ENCODE results near the gene PMM1. TPM values are rescaled to one million over a fixed set of nuclear protein-coding genes. Genes with fewer than 3 reads are reported as not detected.
"Not testable (repeated sequence)": the region's sequence is repeated elsewhere in the genome, so short reads cannot be mapped to it uniquely, and the experiment has no call there.

The PMM1 gene
- total RNA-seq, 1 donor from 2014 or later, result 39.4 TPM

DNA sequence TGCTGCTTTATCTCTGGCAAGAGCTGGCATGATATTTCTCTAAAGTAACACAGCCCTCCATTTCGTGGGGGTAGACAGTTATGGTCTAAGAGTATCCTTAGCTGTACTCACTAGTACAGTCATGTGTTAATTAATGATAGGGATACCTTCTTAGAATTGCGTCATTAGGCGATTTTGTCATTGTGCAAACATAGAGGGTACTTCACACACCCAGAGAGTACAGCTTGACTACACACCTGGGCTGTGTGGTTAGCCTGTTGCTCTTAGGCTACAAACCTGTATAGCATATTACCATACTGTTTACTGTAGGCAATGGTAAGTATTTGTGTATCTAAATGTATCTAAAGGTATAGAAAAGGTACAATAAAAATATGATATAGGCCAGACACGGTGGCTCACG, 48.5 kb upstream of the PMM1 start:
- no peaks in the 10 kb centered on the region for H3K9me3 ChIP-seq (ENCODE audit: insufficient read depth, low read depth, low read length)
- peaks cover 8% of the 10 kb centered on the region for H3K4me1 Mint-ChIP-seq (ENCODE audit: low read depth, unreplicated experiment)
- H3K9ac ChIP-seq (ENCODE audit: low read length), result no peak overlapping the region
- no peak overlapping the region for H3K4me2 ChIP-seq (ENCODE audit: low read length)
- H4K20me1 ChIP-seq (ENCODE audit: insufficient read depth, low read length), result peaks cover 59% of the 10 kb centered on the region
- FAIRE-seq, result no peak
- DNase-seq (ENCODE audit: low read depth), result no peak
- no peaks in the 10 kb centered on the region for H3K9me3 Mint-ChIP-seq (ENCODE audit: unreplicated experiment)
- TF ChIP-seq EZH2 (IDR thresholded peaks at IDR 0.05; ENCODE audit: insufficient read depth, low read length), result no peak
- TF ChIP-seq CTCF (IDR thresholded peaks at IDR 0.05; ENCODE audit: insufficient read depth, low read depth, low read length), result no peak
- H3K36me3 Mint-ChIP-seq (ENCODE audit: low read depth, unreplicated experiment), result peaks cover 16% of the 10 kb centered on the region
- H3K27me3 ChIP-seq (ENCODE audit: insufficient read depth, low read length), result no peaks in the 10 kb centered on the region
- no peak overlapping the region for H2AFZ ChIP-seq (ENCODE audit: low read depth, low read length)
- peaks cover 66% of the 10 kb centered on the region for H3K36me3 ChIP-seq (ENCODE audit: insufficient read depth, low read length)
- peaks cover 54% of the 10 kb centered on the region for H3K79me2 ChIP-seq (ENCODE audit: insufficient read depth, low read length)
- no peaks in the 10 kb centered on the region for H3K4me1 ChIP-seq (ENCODE audit: insufficient read depth, low read length)
- H3K27ac Mint-ChIP-seq (ENCODE audit: unreplicated experiment), result no peak overlapping the region
- H3K27me3 Mint-ChIP-seq (ENCODE audit: low read depth, unreplicated experiment), result no peaks in the 10 kb centered on the region
- H3K27ac ChIP-seq (ENCODE audit: low read depth, low read length), result no peak overlapping the region
- H3K4me3 ChIP-seq (ENCODE audit: insufficient read depth, low read depth, low read length), result no peak overlapping the region
- H3K4me3 Mint-ChIP-seq (ENCODE audit: unreplicated experiment), result no peak overlapping the region

- not testable (repeated sequence) for H3K4me1 ChIP-seq (ENCODE audit: insufficient read depth, low read length); FAIRE-seq; H3K4me3 ChIP-seq (ENCODE audit: insufficient read depth, low read depth, low read length); H3K27ac ChIP-seq (ENCODE audit: low read depth, low read length); H3K27me3 Mint-ChIP-seq (ENCODE audit: low read depth, unreplicated experiment); H3K4me2 ChIP-seq (ENCODE audit: low read length); H3K27me3 ChIP-seq (ENCODE audit: insufficient read depth, low read length); H3K27ac Mint-ChIP-seq (ENCODE audit: unreplicated experiment); H3K9ac ChIP-seq (ENCODE audit: low read length); H2AFZ ChIP-seq (ENCODE audit: low read depth, low read length); DNase-seq (ENCODE audit: low read depth); H3K9me3 ChIP-seq (ENCODE audit: insufficient read depth, low read depth, low read length); H3K4me1 Mint-ChIP-seq (ENCODE audit: low read depth, unreplicated experiment); H3K4me3 Mint-ChIP-seq (ENCODE audit: unreplicated experiment); H3K9me3 Mint-ChIP-seq (ENCODE audit: unreplicated experiment)
- peaks cover 12% of the 10 kb centered on the region for H3K36me3 Mint-ChIP-seq (ENCODE audit: low read depth, unreplicated experiment)
- peaks cover 55% of the 10 kb centered on the region for H4K20me1 ChIP-seq (ENCODE audit: insufficient read depth, low read length)
- H3K36me3 ChIP-seq (ENCODE audit: insufficient read depth, low read length), result peaks cover 64% of the 10 kb centered on the region
- H3K79me2 ChIP-seq (ENCODE audit: insufficient read depth, low read length), result peaks cover 53% of the 10 kb centered on the region
These were observed 48.0 kb upstream of the PMM1 start for GRCh38 chr22:41637623-41638022.

DNA sequence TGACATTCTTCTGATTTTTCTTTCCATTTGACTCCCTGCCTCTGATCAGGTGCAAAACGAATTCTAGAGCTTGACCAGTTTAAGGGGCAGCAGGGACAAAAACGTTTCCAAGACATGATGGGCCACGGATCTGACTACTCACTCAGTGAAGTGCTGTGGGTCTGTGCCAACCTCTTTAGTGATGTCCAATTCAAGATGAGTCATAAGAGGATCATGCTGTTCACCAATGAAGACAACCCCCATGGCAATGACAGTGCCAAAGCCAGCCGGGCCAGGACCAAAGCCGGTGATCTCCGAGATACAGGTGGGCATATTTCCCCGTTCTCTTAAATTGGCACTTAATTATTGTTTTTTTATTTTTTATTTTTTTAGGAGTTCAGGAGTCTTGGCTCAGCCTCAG, 46.8 kb upstream of the PMM1 start:
- H3K9me3 Mint-ChIP-seq (ENCODE audit: unreplicated experiment), result no peaks in the 10 kb centered on the region
- FAIRE-seq, result no peak
- Histone ChIP-seq H3K9ac (ENCODE audit: low read length) (no peak overlapping the region), H3K27me3 (ENCODE audit: insufficient read depth, low read length) (no peaks in the 10 kb centered on the region), H2AFZ (ENCODE audit: low read depth, low read length) (no peak overlapping the region), H3K4me3 (ENCODE audit: insufficient read depth, low read depth, low read length) (no peak overlapping the region), H3K9me3 (ENCODE audit: insufficient read depth, low read depth, low read length) (no peaks in the 10 kb centered on the region), H3K79me2 (ENCODE audit: insufficient read depth, low read length) (peaks cover 50% of the 10 kb centered on the region), H3K4me2 (ENCODE audit: low read length) (no peak overlapping the region), H3K36me3 (ENCODE audit: insufficient read depth, low read length) (peaks cover 54% of the 10 kb centered on the region), H4K20me1 (ENCODE audit: insufficient read depth, low read length) (peaks cover 44% of the 10 kb centered on the region), H3K4me1 (ENCODE audit: insufficient read depth, low read length) (no peaks in the 10 kb centered on the region), H3K27ac (ENCODE audit: low read depth, low read length) (no peak overlapping the region)
- DNase-seq (ENCODE audit: low read depth), result peak; percentile 49
- no peak for TF ChIP-seq EZH2 (IDR thresholded peaks at IDR 0.05; ENCODE audit: insufficient read depth, low read length)
- no peak for TF ChIP-seq CTCF (IDR thresholded peaks at IDR 0.05; ENCODE audit: insufficient read depth, low read depth, low read length)
- peaks cover 12% of the 10 kb centered on the region for H3K36me3 Mint-ChIP-seq (ENCODE audit: low read depth, unreplicated experiment)
- peak overlapping the region; percentile 24 for H3K27ac Mint-ChIP-seq (ENCODE audit: unreplicated experiment)
- H3K4me1 Mint-ChIP-seq (ENCODE audit: low read depth, unreplicated experiment), result no peaks in the 10 kb centered on the region
- H3K4me3 Mint-ChIP-seq (ENCODE audit: unreplicated experiment), result no peak overlapping the region
- H3K27me3 Mint-ChIP-seq (ENCODE audit: low read depth, unreplicated experiment), result no peaks in the 10 kb centered on the region

DNA sequence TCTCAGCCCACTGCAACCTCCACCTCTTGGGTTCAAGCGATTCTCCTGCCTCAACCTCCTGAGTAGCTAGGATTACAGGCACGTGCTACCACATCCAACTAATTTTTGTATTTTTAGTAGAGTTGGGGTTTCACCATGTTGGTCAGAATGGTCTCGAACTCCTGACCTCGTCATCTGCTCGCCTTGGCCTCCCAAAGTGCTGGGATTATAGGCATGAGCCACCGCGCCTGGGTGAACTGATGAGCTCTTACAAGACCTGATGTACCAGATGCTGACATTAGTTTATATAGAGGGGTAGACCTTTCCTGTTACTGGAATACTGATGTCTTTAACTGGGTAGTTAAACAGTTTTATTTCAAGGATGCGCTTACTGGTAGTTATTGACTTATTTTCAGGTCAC, 45.0 kb upstream of the PMM1 start:
- H3K4me3 ChIP-seq (ENCODE audit: insufficient read depth, low read depth, low read length); H3K9ac ChIP-seq (ENCODE audit: low read length); FAIRE-seq; H3K27ac ChIP-seq (ENCODE audit: low read depth, low read length); H3K27ac Mint-ChIP-seq (ENCODE audit: unreplicated experiment); H3K4me1 Mint-ChIP-seq (ENCODE audit: low read depth, unreplicated experiment); H2AFZ ChIP-seq (ENCODE audit: low read depth, low read length); H3K9me3 ChIP-seq (ENCODE audit: insufficient read depth, low read depth, low read length); H3K27me3 Mint-ChIP-seq (ENCODE audit: low read depth, unreplicated experiment); H3K4me1 ChIP-seq (ENCODE audit: insufficient read depth, low read length); DNase-seq (ENCODE audit: low read depth); H3K4me2 ChIP-seq (ENCODE audit: low read length); H3K9me3 Mint-ChIP-seq (ENCODE audit: unreplicated experiment); H3K4me3 Mint-ChIP-seq (ENCODE audit: unreplicated experiment); H3K27me3 ChIP-seq (ENCODE audit: insufficient read depth, low read length): not testable (repeated sequence)
- peaks cover 37% of the 10 kb centered on the region for H4K20me1 ChIP-seq (ENCODE audit: insufficient read depth, low read length)
- H3K36me3 ChIP-seq (ENCODE audit: insufficient read depth, low read length), result peaks cover 47% of the 10 kb centered on the region
- H3K36me3 Mint-ChIP-seq (ENCODE audit: low read depth, unreplicated experiment), result peaks cover 10% of the 10 kb centered on the region
- H3K79me2 ChIP-seq (ENCODE audit: insufficient read depth, low read length), result peaks cover 41% of the 10 kb centered on the region

DNA sequence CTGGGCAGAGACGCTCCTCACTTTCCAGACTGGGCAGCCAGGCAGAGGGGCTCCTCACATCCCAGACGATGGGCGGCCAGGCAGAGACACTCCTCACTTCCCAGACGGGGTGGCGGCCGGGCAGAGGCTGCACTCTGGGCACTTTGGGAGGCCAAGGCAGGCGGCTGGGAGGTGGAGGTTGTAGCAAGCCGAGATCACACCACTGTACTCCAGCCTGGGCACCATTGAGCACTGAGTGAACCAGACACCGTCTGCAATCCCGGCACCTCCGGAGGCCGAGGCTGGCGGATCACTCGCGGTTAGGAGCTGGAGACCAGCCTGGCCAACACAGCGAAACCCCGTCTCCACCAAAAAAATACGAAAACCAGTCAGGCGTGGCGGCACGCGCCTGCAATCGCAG, 42.0 kb upstream of the PMM1 start:
- not testable (repeated sequence) for H3K27me3 Mint-ChIP-seq (ENCODE audit: low read depth, unreplicated experiment); H2AFZ ChIP-seq (ENCODE audit: low read depth, low read length); H3K9me3 ChIP-seq (ENCODE audit: insufficient read depth, low read depth, low read length); H3K4me1 Mint-ChIP-seq (ENCODE audit: low read depth, unreplicated experiment); H3K4me3 Mint-ChIP-seq (ENCODE audit: unreplicated experiment); H3K4me2 ChIP-seq (ENCODE audit: low read length); DNase-seq (ENCODE audit: low read depth); H3K4me3 ChIP-seq (ENCODE audit: insufficient read depth, low read depth, low read length); H3K4me1 ChIP-seq (ENCODE audit: insufficient read depth, low read length); H3K9me3 Mint-ChIP-seq (ENCODE audit: unreplicated experiment); H3K27ac ChIP-seq (ENCODE audit: low read depth, low read length); H3K27ac Mint-ChIP-seq (ENCODE audit: unreplicated experiment); H3K27me3 ChIP-seq (ENCODE audit: insufficient read depth, low read length); H3K9ac ChIP-seq (ENCODE audit: low read length); FAIRE-seq
- peaks cover 50% of the 10 kb centered on the region for H4K20me1 ChIP-seq (ENCODE audit: insufficient read depth, low read length)
- H3K79me2 ChIP-seq (ENCODE audit: insufficient read depth, low read length), result peaks cover 44% of the 10 kb centered on the region
- peaks cover 24% of the 10 kb centered on the region for H3K36me3 Mint-ChIP-seq (ENCODE audit: low read depth, unreplicated experiment)
- peaks cover 42% of the 10 kb centered on the region for H3K36me3 ChIP-seq (ENCODE audit: insufficient read depth, low read length)
